ENCODE data around the gene XCR1. TPM values are rescaled to one million over a fixed set of nuclear protein-coding genes. Genes with fewer than 3 reads are reported as not detected.

The XCR1 gene, protein sequence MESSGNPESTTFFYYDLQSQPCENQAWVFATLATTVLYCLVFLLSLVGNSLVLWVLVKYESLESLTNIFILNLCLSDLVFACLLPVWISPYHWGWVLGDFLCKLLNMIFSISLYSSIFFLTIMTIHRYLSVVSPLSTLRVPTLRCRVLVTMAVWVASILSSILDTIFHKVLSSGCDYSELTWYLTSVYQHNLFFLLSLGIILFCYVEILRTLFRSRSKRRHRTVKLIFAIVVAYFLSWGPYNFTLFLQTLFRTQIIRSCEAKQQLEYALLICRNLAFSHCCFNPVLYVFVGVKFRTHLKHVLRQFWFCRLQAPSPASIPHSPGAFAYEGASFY
- not detected in 2 replicates for total RNA-seq

DNA sequence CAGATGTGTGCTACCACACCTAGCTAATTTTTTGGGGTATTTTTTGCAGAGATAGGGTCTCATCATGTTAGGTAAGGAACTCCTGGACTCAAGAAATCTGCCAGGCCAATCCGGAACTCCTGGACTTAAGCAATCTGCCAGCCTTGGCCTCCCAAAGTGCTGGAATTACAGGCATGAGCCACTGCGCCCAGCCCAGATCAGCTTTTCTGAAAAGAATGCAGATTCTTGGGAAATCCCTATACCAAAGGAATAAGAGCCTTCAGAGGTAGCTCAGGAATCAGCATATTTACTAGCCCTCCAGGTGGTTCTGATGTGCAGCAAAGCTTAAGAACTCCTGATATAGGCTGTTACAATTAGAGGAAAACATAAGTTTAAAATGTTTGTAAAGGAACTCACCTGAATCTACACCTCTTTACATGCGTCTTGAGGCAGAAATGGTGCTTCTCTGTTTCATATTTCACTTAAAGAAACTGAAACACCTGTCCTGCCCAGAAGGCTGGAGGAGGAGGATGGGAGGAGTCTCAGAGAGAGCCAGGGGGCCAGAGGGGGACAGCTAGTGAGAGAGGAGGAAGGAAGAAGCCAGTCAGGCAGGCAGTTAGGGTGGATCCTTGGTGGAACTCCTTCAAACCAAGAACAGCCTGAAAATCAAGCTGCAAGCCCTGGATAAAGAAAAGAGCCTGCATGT, at the start of gene XCR1:
TSS of gene XCR1 (minus strand) at position 463 of the 685 bp plus-strand sequence. CDS start 5,536 bp downstream, outside the sequence.
- Mint-ChIP-seq H3K27me3 (no peaks in the 10 kb centered on the region), H3K4me1 (peaks cover 16% of the 10 kb centered on the region), H3K27ac (no peak within 1 kb of the TSS), H3K36me3 (ENCODE audit: low read depth) (no peaks in the 10 kb centered on the region), H3K4me3 (no peak within 1 kb of the TSS), H3K9me3 (peaks cover 8% of the 10 kb centered on the region)
- no peak for DNase-seq
- no peak for ATAC-seq (ENCODE audit: low read depth)
- POLR2A ChIA-PET: interaction anchor here (0.7 kb wide), 1 partner anchor 33 kb away, joined by 3 read pairs; no protein-coding TSS in a partner anchor
- intact Hi-C loops (cut with micrococcal nuclease): no loop called here
- TF ChIP-seq, protein P1, sequence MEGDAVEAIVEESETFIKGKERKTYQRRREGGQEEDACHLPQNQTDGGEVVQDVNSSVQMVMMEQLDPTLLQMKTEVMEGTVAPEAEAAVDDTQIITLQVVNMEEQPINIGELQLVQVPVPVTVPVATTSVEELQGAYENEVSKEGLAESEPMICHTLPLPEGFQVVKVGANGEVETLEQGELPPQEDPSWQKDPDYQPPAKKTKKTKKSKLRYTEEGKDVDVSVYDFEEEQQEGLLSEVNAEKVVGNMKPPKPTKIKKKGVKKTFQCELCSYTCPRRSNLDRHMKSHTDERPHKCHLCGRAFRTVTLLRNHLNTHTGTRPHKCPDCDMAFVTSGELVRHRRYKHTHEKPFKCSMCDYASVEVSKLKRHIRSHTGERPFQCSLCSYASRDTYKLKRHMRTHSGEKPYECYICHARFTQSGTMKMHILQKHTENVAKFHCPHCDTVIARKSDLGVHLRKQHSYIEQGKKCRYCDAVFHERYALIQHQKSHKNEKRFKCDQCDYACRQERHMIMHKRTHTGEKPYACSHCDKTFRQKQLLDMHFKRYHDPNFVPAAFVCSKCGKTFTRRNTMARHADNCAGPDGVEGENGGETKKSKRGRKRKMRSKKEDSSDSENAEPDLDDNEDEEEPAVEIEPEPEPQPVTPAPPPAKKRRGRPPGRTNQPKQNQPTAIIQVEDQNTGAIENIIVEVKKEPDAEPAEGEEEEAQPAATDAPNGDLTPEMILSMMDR (IDR thresholded peaks at IDR 0.05): no peak
- CTCF ChIA-PET: no interaction called here

DNA sequence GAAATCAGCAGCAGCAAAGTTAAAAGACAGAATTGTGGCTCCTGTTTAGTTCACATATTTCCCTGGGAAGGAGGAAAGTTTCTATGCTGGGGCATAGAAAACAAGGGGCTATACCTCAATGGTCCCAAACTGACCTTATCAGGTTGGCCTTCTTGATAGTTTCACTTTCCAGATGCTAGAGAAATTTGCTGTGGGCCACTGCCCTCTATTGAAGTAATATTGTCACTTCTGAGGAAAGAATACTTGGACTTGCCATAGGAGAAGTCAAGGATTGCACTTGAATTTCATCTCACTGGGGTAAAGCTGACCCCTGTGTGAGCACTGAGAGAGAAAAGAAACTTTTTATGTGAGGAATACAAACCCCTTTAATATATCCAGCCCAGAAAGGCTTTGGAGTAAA, 49.3 kb upstream of the XCR1 start:
- Mint-ChIP-seq H3K27me3 (no peaks in the 10 kb centered on the region), H3K4me1 (peaks cover 3% of the 10 kb centered on the region), H3K9me3 (no peaks in the 10 kb centered on the region), H3K27ac (no peak overlapping the region), H3K36me3 (ENCODE audit: low read depth) (no peaks in the 10 kb centered on the region), H3K4me3 (no peak overlapping the region)
- ChIA-PET POLR2A (no interaction called here), CTCF (interaction anchor here (0.8 to 8.5 kb wide), 14 partner anchors 8 to 367 kb away, joined by 3 to 172 read pairs (median 4); no protein-coding TSS in a partner anchor)
- intact Hi-C loops (cut with micrococcal nuclease): loop anchor here (5.0 kb wide), 2 partner anchors 111 to 564 kb away; no protein-coding TSS in a partner anchor
- DNase-seq (no peak), ATAC-seq (ENCODE audit: low read depth) (no peak)
- TF ChIP-seq, protein P1 (IDR thresholded peaks at IDR 0.05): no peak

DNA sequence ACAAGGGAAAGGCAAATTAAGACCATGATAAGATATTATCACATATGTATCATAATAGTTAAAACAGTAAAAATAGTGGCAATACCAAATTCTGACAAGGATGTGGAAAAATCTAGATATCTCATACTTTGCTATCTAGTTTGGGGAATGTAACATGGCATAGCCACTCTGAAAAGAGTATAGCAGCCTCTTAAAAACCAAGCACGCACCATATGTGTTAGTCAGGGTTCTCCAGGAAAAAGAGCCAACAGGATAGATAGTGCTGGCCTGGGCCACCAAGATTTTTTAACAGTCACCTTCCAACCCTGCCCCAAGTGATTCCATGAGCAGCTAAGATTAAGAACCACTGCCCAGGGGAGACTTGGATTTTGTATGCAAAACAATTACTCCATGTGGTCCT, 48.5 kb upstream of the XCR1 start:
- DNase-seq (no peak), ATAC-seq (ENCODE audit: low read depth) (no peak)
- H3K27me3 Mint-ChIP-seq: no peaks in the 10 kb centered on the region
- no peaks in the 10 kb centered on the region for H3K9me3 Mint-ChIP-seq
- H3K36me3 Mint-ChIP-seq (ENCODE audit: low read depth): no peaks in the 10 kb centered on the region
- intact Hi-C loops (cut with micrococcal nuclease): loop anchor here (5.0 kb wide), 2 partner anchors 111 to 564 kb away; no protein-coding TSS in a partner anchor
- no peak overlapping the region for H3K4me3 Mint-ChIP-seq
- H3K4me1 Mint-ChIP-seq: peaks cover 3% of the 10 kb centered on the region
- ChIA-PET POLR2A (no interaction called here), CTCF (interaction anchor here (1.0 to 8.5 kb wide), 6 partner anchors 13 to 302 kb away, joined by 3 to 172 read pairs (median 5); no protein-coding TSS in a partner anchor)
- TF ChIP-seq, protein P1 (IDR thresholded peaks at IDR 0.05): no peak
- no peak overlapping the region for H3K27ac Mint-ChIP-seq

DNA sequence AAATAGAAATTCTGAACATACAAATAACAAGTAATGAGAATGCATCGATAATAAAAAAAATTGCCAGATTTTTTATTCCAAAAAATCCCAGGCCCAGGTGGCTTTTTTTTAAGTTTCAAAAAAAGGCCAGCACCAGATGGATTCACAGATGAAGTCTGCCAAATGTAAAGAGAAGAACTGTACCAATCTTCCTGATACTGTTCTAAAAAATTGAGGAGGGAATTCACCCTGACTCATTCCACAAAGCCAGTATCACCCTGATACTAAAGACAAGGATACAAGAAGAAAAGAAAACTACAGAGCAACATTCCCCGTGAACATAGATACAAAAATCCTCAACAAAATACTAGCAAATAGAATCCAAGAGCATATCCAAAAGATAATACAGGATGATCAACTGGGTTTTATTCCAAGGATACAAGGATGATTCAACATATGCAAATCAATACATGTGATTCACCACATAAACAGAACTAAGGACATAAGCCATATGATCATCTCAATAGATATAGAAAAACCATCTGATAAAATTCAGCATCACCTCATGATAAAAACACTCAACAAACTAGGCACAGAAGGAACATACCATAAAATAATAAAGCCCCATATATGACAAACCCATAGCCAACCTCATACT, 44.1 kb upstream of the XCR1 start:
- Mint-ChIP-seq H3K9me3 (no peaks in the 10 kb centered on the region), H3K4me1 (no peaks in the 10 kb centered on the region), H3K27ac (no peak overlapping the region), H3K27me3 (no peaks in the 10 kb centered on the region), H3K4me3 (no peak overlapping the region), H3K36me3 (ENCODE audit: low read depth) (no peaks in the 10 kb centered on the region)
- intact Hi-C loops (cut with micrococcal nuclease): no loop called here
- DNase-seq (no peak), ATAC-seq (ENCODE audit: low read depth) (no peak)
- POLR2A ChIA-PET: no interaction called here
- TF ChIP-seq, protein P1 (IDR thresholded peaks at IDR 0.05): no peak
- CTCF ChIA-PET: no interaction called here
